COLO668 (cell line): ENCODE results near the gene THG1L.
"Not testable (repeated sequence)": the region's sequence is repeated elsewhere in the genome, so short reads cannot be mapped to it uniquely, and the experiment has no call there.

Source experiments
- DNase-seq: peaks from one replicate; lab custom pipeline; 2025; ENCODE audit not compliant: unreplicated experiment; lab: John Stamatoyannopoulos, UW

Gene THG1L

GRCh38 chr5:157731272-157732129 is at the start of gene THG1L:
THG1L (plus strand) TSS chr5:157731420; CDS start chr5:157731441, 21 bp downstream.
- DNase-seq: peak; percentile 93

- DNase-seq: no peak
Observed at GRCh38 chr5:157682257-157682656, 49.0 kb upstream of the THG1L start.

DNA sequence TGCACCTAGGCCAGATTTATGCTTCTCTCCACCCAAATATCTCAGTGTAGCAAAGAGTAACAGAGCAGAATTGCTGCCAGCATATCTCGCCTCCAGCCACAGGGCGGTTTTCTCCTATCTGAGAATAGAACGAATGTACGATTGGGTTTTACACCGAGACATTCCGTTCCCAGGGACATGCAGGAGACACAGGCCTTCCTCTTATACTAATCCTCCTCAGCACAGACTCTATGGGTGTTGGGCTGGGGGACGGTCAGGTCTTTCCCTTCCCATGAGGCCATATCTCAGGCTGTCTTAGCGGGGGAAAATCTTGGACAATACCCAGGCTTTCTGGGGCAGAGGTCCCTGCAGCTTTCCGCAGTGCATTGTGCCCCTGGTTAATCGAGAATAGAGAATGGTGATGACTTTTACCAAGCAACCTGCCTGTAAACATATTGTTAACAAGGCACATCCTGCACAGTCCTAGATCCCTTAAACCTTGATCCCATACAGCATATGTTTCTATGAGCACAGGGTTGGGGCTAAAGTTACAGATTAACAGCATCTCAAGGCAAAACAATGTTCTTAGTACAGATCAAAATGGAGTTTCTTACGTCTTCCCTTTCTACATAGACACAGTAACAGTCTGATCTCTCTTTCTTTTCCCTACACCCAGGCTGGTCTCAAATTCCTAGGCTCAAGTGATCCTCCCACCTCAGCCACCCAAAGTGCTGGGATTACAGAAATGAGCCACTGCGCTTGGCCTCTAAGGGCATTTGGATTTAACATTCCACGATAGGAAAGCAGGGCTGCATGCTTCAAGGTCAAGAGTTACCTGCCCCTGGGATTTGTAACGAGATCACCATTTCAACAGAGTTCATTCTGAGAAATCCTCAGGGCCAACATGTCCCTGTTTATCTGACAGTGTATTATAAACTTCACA is 44.7 kb upstream of the THG1L start:
- DNase-seq: not testable (repeated sequence)

- no peak for DNase-seq
Observed at GRCh38 chr5:157687198-157687554, 44.0 kb upstream of the THG1L start.

GRCh38 chr5:157689942-157690689 is 41.1 kb upstream of the THG1L start:
- no peak for DNase-seq

- no peak for DNase-seq
Observed at GRCh38 chr5:157690690-157691433, 40.4 kb upstream of the THG1L start.

DNA sequence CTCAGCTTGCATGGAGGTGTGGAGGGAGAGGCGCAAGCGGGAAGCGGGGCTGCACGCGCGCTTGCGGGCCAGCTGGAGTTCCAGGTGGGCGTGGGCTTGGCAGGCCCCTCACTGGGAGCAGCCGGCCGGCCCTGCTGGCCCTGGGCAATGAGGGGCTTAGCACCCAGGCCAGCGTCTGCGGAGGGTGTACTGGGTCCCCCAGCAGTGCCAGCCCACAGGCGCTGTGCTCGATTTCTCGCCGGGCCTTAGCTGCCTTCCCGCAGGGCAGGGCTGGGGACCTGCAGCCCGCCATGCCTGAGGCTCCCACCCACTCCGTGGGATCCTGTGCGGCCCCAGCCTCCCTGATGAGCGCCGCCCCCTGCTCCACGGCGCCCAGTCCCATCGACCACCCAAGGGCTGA is 37.4 kb upstream of the THG1L start:
- DNase-seq: not testable (repeated sequence)

DNA sequence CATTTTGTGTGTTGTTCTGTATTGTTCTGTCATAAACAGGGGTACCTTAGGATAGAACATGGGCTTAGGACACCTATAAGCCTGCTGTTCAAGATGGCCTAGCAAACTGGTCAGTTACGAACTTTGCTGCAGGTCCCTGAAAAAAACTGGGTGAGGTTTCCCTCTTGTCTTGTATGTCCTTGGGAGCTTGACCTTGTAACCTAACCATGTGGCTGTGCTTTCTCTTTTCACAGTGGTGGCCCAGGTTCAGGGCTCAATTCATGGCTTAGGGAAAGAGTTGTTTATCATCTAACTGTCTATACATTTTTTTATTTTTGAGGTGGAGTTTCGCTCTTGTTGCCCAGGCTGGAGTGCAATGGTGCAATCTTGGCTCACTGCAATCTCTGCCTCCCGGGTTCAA is 35.1 kb upstream of the THG1L start:
- DNase-seq: not testable (repeated sequence)

DNA sequence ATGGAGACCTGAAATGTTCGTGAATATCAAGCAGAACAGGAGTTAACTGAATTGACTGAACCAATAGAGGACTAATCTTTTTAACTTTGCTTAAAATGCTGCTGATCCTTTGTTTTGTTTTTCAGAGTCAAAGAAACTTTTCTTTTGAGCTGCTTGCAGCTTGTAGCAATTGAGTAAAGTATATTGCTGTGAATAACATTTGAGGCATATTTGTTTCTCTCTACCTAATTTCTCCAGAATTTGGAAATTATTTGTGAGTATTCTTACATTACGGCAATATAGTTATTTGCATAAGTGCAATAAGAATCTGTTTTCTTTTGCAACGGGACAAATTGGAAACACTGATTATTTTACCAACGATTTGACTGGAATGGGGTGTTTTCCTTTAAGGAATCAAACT is 32.5 kb upstream of the THG1L start:
- not testable (repeated sequence) for DNase-seq

- DNase-seq: no peak
Observed at GRCh38 chr5:157703736-157704135, 27.5 kb upstream of the THG1L start.

- no peak for DNase-seq
Observed at GRCh38 chr5:157708866-157709265, 22.4 kb upstream of the THG1L start.

DNA sequence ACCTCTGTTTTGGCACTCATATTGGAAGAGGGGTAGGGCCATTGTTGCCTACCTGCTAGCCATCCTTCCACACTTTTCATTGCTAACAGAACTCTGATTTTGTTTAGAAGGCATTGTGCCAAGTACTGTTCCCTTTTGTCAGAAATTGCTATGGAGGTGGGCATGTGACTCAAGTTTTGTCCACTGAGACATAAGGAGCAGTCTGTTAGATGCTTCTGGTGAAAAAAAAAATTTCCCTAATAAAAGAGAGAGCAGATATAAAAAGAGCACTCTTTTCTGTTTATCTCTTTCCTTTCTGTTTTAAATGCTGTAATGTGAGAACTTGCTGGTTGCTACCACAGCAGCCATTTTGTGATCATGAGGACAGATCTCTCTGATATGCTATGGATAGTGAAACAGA is 21.9 kb upstream of the THG1L start:
- no peak for DNase-seq

- no peak for DNase-seq
Observed at GRCh38 chr5:157710431-157710830, 20.8 kb upstream of the THG1L start.

GRCh38 chr5:157710882-157711281 is 20.3 kb upstream of the THG1L start:
- DNase-seq: no peak

DNA sequence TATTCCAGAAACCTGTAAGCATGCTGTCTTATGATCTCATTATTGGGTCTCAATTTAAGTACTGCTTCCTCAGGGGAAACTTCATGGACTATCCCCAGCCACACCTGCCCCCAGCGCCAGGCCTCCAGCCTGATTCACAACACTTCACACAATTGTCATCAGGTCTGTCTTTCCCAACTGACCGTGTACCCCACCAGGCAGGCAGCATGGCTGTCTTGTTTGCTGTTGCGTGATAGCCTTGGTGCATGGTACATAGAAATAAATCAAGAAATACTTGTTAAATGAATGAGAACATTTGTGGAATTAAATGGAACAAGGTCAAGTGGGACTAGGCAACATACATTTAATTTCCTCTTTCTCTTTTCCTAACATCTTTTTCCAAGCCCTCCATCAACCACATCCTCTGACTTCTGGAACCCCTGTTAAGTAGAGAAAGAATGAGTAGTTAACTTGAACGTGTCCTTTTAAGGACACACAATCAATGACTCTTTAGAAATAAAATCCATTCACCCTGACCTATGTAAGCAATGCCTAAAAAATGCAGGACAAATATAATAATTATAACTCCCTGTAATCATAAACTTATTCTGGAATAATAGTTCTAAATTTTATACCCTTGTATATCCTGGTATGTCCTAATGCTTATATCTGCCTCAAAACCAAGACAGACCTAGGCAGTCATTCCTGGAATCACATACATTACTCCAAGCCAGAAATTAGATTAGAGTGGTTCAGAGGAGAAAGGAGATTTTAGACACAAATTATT is 17.2 kb upstream of the THG1L start:
- no peak for DNase-seq

DNA sequence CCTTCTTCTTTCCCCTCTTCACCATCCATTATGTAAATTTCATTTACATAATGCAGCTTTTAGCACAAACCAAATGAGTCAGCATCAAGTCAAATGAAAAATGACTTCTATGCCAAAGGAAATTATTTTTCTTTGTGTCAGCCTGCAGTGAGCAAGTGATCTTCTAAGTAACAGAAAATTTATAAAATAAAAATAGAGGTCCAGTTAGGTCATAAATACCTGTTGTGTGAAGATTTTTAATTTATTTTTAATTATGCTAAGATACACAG is 16.7 kb upstream of the THG1L start:
- DNase-seq: no peak

GRCh38 chr5:157718519-157718918 is 12.7 kb upstream of the THG1L start:
- DNase-seq: no peak

DNA sequence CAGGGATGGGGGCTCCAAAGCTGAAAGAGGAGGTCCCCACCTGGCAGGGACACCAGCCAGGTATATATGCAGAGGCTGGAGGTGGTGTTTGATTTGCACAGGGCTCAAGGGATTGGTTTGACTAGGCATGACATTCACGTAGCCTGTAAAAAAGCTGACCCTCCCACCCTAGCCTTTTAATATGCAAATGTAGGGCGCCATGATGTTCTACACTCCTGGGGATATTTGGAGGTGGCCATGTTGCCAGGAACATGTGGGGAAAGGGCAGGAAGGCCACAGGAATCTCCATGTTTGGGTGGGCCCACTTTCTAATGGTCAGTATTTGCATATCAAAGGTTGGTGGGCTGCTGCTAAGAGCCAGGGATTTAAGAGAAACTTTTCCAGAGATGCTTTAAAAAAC is 12.0 kb upstream of the THG1L start:
- DNase-seq: no peak

DNA sequence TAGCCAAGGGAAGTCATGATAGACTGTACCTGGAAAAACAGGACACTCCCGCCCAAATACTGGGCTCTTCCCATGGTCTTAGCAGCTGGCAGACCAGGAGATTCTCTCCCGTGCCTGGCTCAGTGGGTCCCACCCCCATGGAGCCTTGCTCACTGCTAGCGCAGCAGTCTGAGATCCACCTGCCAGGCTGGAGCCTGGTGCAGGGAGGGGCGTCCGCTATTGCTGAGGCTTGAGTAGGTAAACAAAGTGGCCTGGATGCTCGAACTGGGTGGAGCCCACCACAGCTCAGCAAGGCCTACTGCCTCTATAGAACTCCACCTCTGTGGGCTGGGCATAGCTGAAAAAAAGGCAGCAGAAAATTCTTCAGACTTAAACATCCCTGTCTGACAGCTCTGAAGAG is 10.1 kb upstream of the THG1L start:
- DNase-seq: peak; percentile 2

GRCh38 chr5:157722895-157723294 is 8.3 kb upstream of the THG1L start:
- DNase-seq: not testable (repeated sequence)
